ENCODE measurements around the gene TTC22.

DNA sequence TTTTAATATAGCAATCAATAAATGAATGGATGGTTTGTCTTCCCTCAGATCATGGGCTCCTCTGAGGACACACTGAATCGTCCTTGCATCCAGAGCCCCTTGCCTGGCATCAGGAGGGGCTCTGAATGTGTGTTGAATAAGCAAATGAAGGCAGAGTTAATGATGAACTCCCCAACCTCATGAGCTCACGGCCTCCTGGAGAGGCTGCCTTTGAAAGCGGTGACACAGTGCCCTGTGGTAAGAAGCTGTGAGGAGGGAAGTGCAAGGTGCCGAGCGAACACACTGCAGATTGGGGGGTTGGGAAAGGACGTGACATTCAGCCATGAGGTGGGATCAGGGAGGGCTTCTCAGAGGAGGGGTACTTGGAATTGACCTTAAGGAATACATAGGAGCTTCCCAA lies 33.6 kb downstream of the TTC22 start:
- TF ChIP-seq, protein P1, sequence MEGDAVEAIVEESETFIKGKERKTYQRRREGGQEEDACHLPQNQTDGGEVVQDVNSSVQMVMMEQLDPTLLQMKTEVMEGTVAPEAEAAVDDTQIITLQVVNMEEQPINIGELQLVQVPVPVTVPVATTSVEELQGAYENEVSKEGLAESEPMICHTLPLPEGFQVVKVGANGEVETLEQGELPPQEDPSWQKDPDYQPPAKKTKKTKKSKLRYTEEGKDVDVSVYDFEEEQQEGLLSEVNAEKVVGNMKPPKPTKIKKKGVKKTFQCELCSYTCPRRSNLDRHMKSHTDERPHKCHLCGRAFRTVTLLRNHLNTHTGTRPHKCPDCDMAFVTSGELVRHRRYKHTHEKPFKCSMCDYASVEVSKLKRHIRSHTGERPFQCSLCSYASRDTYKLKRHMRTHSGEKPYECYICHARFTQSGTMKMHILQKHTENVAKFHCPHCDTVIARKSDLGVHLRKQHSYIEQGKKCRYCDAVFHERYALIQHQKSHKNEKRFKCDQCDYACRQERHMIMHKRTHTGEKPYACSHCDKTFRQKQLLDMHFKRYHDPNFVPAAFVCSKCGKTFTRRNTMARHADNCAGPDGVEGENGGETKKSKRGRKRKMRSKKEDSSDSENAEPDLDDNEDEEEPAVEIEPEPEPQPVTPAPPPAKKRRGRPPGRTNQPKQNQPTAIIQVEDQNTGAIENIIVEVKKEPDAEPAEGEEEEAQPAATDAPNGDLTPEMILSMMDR (IDR thresholded peaks at IDR 0.05) = no peak
- TF ChIP-seq POLR2AphosphoS5 (IDR thresholded peaks at IDR 0.05) (no peak), EP300 (IDR thresholded peaks at IDR 0.05) (no peak), POLR2A (IDR thresholded peaks at IDR 0.05; ENCODE audit: low read depth) (no peak)

Measured in esophagus muscularis mucosa (tissue), 4 donors.